ENCODE data around the gene ADH5.

DNA sequence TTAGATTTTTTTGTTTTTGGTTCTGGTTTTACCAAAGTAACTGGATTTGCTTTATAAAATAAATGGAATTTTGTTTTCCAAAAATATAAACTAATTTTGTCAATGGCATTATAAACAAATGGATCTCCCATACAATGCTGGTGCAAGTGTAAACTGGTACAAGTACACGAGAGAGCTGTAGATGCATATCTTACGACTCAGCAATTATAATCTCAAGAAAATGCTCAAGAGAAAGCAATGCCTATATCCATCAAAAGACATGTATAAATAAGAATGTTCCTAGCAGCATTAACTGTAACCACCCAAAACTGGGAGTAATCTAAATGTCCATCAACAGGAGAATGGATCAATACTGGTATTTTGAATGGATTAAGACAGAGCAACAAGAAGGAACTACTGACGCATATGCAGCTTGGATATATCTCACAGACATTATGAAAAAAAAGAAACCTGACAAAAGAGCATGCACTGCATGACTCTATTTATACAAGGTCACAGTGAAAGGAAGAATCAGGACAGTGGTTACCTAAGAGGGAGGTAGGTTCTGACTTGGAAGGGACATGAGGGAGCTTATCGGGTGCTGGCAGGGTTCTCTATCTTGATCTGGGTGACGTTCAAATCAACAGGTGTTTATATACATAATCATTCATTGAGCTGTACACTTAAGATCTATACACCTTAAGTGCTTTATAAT is 9.5 kb downstream of the ADH5 start:
- TF ChIP-seq, protein P1, sequence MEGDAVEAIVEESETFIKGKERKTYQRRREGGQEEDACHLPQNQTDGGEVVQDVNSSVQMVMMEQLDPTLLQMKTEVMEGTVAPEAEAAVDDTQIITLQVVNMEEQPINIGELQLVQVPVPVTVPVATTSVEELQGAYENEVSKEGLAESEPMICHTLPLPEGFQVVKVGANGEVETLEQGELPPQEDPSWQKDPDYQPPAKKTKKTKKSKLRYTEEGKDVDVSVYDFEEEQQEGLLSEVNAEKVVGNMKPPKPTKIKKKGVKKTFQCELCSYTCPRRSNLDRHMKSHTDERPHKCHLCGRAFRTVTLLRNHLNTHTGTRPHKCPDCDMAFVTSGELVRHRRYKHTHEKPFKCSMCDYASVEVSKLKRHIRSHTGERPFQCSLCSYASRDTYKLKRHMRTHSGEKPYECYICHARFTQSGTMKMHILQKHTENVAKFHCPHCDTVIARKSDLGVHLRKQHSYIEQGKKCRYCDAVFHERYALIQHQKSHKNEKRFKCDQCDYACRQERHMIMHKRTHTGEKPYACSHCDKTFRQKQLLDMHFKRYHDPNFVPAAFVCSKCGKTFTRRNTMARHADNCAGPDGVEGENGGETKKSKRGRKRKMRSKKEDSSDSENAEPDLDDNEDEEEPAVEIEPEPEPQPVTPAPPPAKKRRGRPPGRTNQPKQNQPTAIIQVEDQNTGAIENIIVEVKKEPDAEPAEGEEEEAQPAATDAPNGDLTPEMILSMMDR (IDR thresholded peaks at IDR 0.05) = no peak
- no peak for TF ChIP-seq EZH2 (IDR thresholded peaks at IDR 0.05; ENCODE audit: borderline replicate concordance, insufficient read depth, low read depth, low read length, poor library complexity, severe bottlenecking)
